OCI-LY7 (cell line): Measurements from ENCODE around the gene RETSAT. TPM values are rescaled to one million over a fixed set of nuclear protein-coding genes. Genes with fewer than 3 reads are reported as not detected.

Experiments used
- BruUV-seq: library from RNA; stranded (reverse); fragments of 400-500 nt; replicated peaks from 2 replicates; lab custom pipeline; 2021; lab: Mats Ljungman, UMichigan
- CTCF ChIA-PET: fragments of 300-600 bp; sonication (Branson Sonifier 250); formaldehyde crosslinking; loops from one replicate; lab custom pipeline; 2022; ENCODE audit warnings: antibody characterized with exemption; ENCODE audit not compliant: unreplicated experiment; lab: Charles Lee
- POLR2A ChIA-PET: fragments of 300-600 bp; sonication (Branson Sonifier 250); formaldehyde crosslinking; loops from one replicate; lab custom pipeline; 2022; ENCODE audit warnings: antibody characterized with exemption; lab: Charles Lee
- DNase-seq: peaks from one replicate; pipeline ENCODE4 v3.0.0-alpha.2; 2015; ENCODE audit warnings: low spot score
- H2AFZ ChIP-seq: fragments of 200-600 bp; sonication (generic), shearing (Covaris generic); 2 replicates; pipeline ENCODE4 v1.6.1; 2014; ENCODE audit warnings: mild to moderate bottlenecking, antibody characterized with exemption, low read length, moderate library complexity
- H3K27ac ChIP-seq: fragments of 200-600 bp; sonication (generic); 2 replicates; pipeline ENCODE4 v1.5.1; 2014; ENCODE audit warnings: mixed run types, low read depth, mild to moderate bottlenecking, moderate library complexity, low read length, inconsistent platforms; ENCODE audit not compliant: poor library complexity, severe bottlenecking
- H3K36me3 ChIP-seq: fragments of 200-600 bp; sonication (generic); 2 replicates; pipeline ENCODE4 v1.6.1; 2014; ENCODE audit warnings: mild to moderate bottlenecking, antibody characterized with exemption, low read length, moderate library complexity, mixed read lengths; ENCODE audit not compliant: insufficient read depth
- H3K4me1 ChIP-seq: fragments of 200-600 bp; sonication (generic); 2 replicates; pipeline ENCODE4 v1.5.1; 2014; ENCODE audit warnings: mild to moderate bottlenecking, low read length; ENCODE audit not compliant: insufficient read depth, poor library complexity, severe bottlenecking
- H3K4me2 ChIP-seq: fragments of 200-600 bp; sonication (generic); 2 replicates; pipeline ENCODE4 v1.6.1; 2014; ENCODE audit warnings: mild to moderate bottlenecking, low read length
- H3K4me3 ChIP-seq: fragments of 200-600 bp; sonication (generic); 2 replicates; pipeline ENCODE4 v1.5.1; 2014; ENCODE audit warnings: mild to moderate bottlenecking, low read depth, low read length; ENCODE audit not compliant: poor library complexity, severe bottlenecking
- H3K79me2 ChIP-seq: fragments of 200-600 bp; sonication (generic); 2 replicates; pipeline ENCODE4 v1.6.1; 2016; ENCODE audit warnings: low read depth, mild to moderate bottlenecking, low read length, moderate library complexity, mixed read lengths; ENCODE audit not compliant: insufficient read depth
- H3K9me2 ChIP-seq: fragments of 200-600 bp; sonication (generic); 2 replicates; pipeline ENCODE4 v1.6.1; 2016; ENCODE audit warnings: mild to moderate bottlenecking, low read length, mixed read lengths; ENCODE audit not compliant: insufficient read depth
- H3K9me3 ChIP-seq: fragments of 200-600 bp; sonication (generic); 2 replicates; pipeline ENCODE4 v1.6.1; 2014; ENCODE audit warnings: mild to moderate bottlenecking, mixed run types, low read length, mixed read lengths
- H4K20me1 ChIP-seq: fragments of 200-600 bp; sonication (generic); 2 replicates; pipeline ENCODE4 v1.6.1; 2014; ENCODE audit warnings: mild to moderate bottlenecking, antibody characterized with exemption, low read length, moderate library complexity, mixed read lengths; ENCODE audit not compliant: insufficient read depth
- EZH2phosphoT487 ChIP-seq: fragments of 200-600 bp; sonication (generic); IDR thresholded peaks from 2 replicates; pipeline ENCODE4 v1.6.1; 2018; ENCODE audit warnings: low read depth, borderline replicate concordance, mild to moderate bottlenecking, mixed run types, antibody characterized with exemption, low read length, moderate library complexity, mixed read lengths
- intact Hi-C: fragments of 100-400 bp; cut with micrococcal nuclease; formaldehyde crosslinking; loops from one replicate; pipeline ENCODE4 v1.10.0; 2022; ENCODE audit not compliant: unreplicated experiment
- total RNA-seq, 2 experiments: library from RNA; depleted of rRNA in 1 of 2; stranded (reverse); fragments of >200 nt in 1 of 2; shearing (Covaris generic) in 1 of 2; gene quantifications; 2 replicates each; pipeline ENCODE4 v1.2.3, GENCODE V29; 2014 to 2022
- TF ChIP-seq, protein P1 (sequence below): fragments of 200-600 bp; sonication (generic); conservative IDR thresholded peaks from 2 replicates; pipeline ENCODE4 v1.5.1; 2014; ENCODE audit warnings: mild to moderate bottlenecking, antibody characterized with exemption, low read length, moderate library complexity, mixed read lengths

The RETSAT gene
- total RNA-seq, 2 experiments from 2014 or later, result 14.1 to 19.9 TPM

DNA sequence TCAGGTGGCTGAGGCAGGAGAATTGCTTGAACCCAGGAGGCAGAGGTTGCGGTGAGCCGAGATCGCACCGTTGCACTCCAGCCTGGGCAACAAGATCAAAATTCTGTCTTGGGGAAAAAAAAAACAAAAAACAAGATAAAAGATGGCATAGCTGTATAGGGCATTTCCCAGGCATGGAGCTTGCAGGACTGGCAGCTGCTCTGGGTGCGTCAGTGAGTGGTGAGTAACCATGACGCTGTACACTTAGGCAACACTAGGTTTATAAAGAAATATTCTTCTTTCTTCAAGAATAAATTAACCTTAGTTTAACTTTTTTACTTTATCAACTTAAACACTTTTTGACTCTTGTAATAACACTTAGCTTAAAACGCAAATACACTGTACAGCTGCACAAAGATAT lies 41.9 kb downstream of the RETSAT start:
- no peak overlapping the region for H2AFZ ChIP-seq
- intact Hi-C loops, result no loop called here
- peaks cover 30% of the 10 kb centered on the region for H3K36me3 ChIP-seq
- DNase-seq, result no peak
- POLR2A ChIA-PET, result no interaction called here
- no peak for TF ChIP-seq EZH2phosphoT487
- TF ChIP-seq, protein P1, sequence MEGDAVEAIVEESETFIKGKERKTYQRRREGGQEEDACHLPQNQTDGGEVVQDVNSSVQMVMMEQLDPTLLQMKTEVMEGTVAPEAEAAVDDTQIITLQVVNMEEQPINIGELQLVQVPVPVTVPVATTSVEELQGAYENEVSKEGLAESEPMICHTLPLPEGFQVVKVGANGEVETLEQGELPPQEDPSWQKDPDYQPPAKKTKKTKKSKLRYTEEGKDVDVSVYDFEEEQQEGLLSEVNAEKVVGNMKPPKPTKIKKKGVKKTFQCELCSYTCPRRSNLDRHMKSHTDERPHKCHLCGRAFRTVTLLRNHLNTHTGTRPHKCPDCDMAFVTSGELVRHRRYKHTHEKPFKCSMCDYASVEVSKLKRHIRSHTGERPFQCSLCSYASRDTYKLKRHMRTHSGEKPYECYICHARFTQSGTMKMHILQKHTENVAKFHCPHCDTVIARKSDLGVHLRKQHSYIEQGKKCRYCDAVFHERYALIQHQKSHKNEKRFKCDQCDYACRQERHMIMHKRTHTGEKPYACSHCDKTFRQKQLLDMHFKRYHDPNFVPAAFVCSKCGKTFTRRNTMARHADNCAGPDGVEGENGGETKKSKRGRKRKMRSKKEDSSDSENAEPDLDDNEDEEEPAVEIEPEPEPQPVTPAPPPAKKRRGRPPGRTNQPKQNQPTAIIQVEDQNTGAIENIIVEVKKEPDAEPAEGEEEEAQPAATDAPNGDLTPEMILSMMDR, result no peak
- H3K79me2 ChIP-seq, result no peaks in the 10 kb centered on the region
- H3K4me2 ChIP-seq, result no peak overlapping the region
- H3K27ac ChIP-seq, result no peak overlapping the region
- no peaks in the 10 kb centered on the region for H3K9me2 ChIP-seq
- CTCF ChIA-PET, result no interaction called here
- no TSS peak for BruUV-seq
- H3K4me3 ChIP-seq, result no peak overlapping the region
- H4K20me1 ChIP-seq, result no peaks in the 10 kb centered on the region; the same call in 1 of the 2 replicates
- H3K4me1 ChIP-seq, result peaks cover 13% of the 10 kb centered on the region
- no peaks in the 10 kb centered on the region for H3K9me3 ChIP-seq

GRCh38 chr2:85310330-85310729 lies 44.0 kb downstream of the RETSAT start:
- H3K27ac ChIP-seq, result no peak overlapping the region
- ChIA-PET CTCF (interaction anchor here (1.3 kb wide), 1 partner anchor 9 kb away, joined by 3 read pairs; no protein-coding TSS in a partner anchor), POLR2A (interaction anchor here (0.6 kb wide), 1 partner anchor 11 kb away, joined by 3 read pairs; no protein-coding TSS in a partner anchor)
- H3K4me3 ChIP-seq, result no peak overlapping the region
- H3K4me2 ChIP-seq, result peak overlapping the region; percentile 11; the same call in 1 of the 2 replicates
- no peaks in the 10 kb centered on the region for H3K79me2 ChIP-seq
- intact Hi-C loops, result no loop called here
- no peaks in the 10 kb centered on the region for H3K9me3 ChIP-seq
- BruUV-seq, result no TSS peak
- H4K20me1 ChIP-seq, result no peaks in the 10 kb centered on the region
- H3K9me2 ChIP-seq, result no peaks in the 10 kb centered on the region
- TF ChIP-seq EZH2phosphoT487, result no peak
- TF ChIP-seq, protein P1, result no peak
- no peak overlapping the region for H2AFZ ChIP-seq
- H3K4me1 ChIP-seq, result peaks cover 13% of the 10 kb centered on the region
- DNase-seq, result peak; percentile 31
- peaks cover 18% of the 10 kb centered on the region for H3K36me3 ChIP-seq

GRCh38 chr2:85309699-85310321 lies 44.5 kb downstream of the RETSAT start:
- TF ChIP-seq EZH2phosphoT487, result no peak
- TF ChIP-seq, protein P1, result no peak
- no peaks in the 10 kb centered on the region for H4K20me1 ChIP-seq
- no peaks in the 10 kb centered on the region for H3K9me2 ChIP-seq
- no peaks in the 10 kb centered on the region for H3K79me2 ChIP-seq
- no TSS peak for BruUV-seq
- peaks cover 13% of the 10 kb centered on the region for H3K4me1 ChIP-seq
- no peaks in the 10 kb centered on the region for H3K9me3 ChIP-seq
- DNase-seq, result no peak
- ChIA-PET CTCF (interaction anchor here (1.3 kb wide), 1 partner anchor 9 kb away, joined by 3 read pairs; no protein-coding TSS in a partner anchor), POLR2A (interaction anchor here (1.2 to 1.4 kb wide), 3 partner anchors 8 to 18 kb away, joined by 3 to 8 read pairs (median 3); partner anchors contain the start of gene TGOLN2)
- no peak overlapping the region for H3K27ac ChIP-seq
- peaks cover 12% of the 10 kb centered on the region for H3K36me3 ChIP-seq
- intact Hi-C loops, result no loop called here
- H3K4me3 ChIP-seq, result no peak overlapping the region
- H3K4me2 ChIP-seq, result peak overlapping the region; percentile 11; the same call in 1 of the 2 replicates
- H2AFZ ChIP-seq, result no peak overlapping the region
